Psoas muscle (tissue), 8 donors: ENCODE data around the gene MSI1. TPM values are rescaled to one million over a fixed set of nuclear protein-coding genes. Genes with fewer than 3 reads are reported as not detected.

ENCODE experiments used
- ATAC-seq, 4 donors: fragments of 200-7000 bp; cut with Tn5 transposase; one replicate each; pipeline ENCODE4 v1.9.1; 2020; ENCODE audit warnings: moderate library complexity in 3 of 4, mild to moderate bottlenecking in 2 of 4
- DNase-seq, 2 donors: peaks; one replicate each; pipeline ENCODE4 v3.0.0-alpha.2; 2020
- H3K27ac ChIP-seq: fragments of 200-600 bp; one replicate; pipeline ENCODE4 v1.8.0; 2022
- H3K27me3 ChIP-seq, 3 donors: fragments of 200-600 bp in 1 of 3; one replicate each; pipeline versions ENCODE4 v1.6.1 to v1.8.0; 2013 to 2022; ENCODE audit warnings: low read length in 2 of 3, mild to moderate bottlenecking in 2 of 3, moderate library complexity in 1 of 3; ENCODE audit not compliant: insufficient read depth in 3 of 3
- H3K36me3 ChIP-seq, 2 donors: fragments of 200-600 bp in 1 of 2; one replicate each; pipeline versions ENCODE4 v1.6.1 to v1.8.0; 2013 to 2022; ENCODE audit warnings: low read depth in 1 of 2, mild to moderate bottlenecking in 1 of 2, moderate library complexity in 1 of 2; ENCODE audit not compliant: insufficient read depth in 1 of 2
- H3K4me1 ChIP-seq: fragments of 200-600 bp; one replicate; pipeline ENCODE4 v1.8.0; 2022
- H3K4me3 ChIP-seq: fragments of 200-600 bp; one replicate; pipeline ENCODE4 v1.8.0; 2022; ENCODE audit warnings: mild to moderate bottlenecking
- H3K9me3 ChIP-seq: fragments of 200-600 bp; one replicate; pipeline ENCODE4 v1.8.0; 2022
- CTCF ChIP-seq: fragments of 200-600 bp; IDR thresholded peaks from one replicate; pipeline ENCODE4 v1.8.0; 2022; ENCODE audit warnings: antibody characterized with exemption
- WGBS, 3 donors: extraction: QIAGEN DNeasy Blood & Tissue Kit; methylation state at CpG; one replicate each; pipeline versions ENCODE4 v1.1.6 to v1.1.7; 2013; 5-methylcytosine and 5-hydroxymethylcytosine counted together
- intact Hi-C, 2 donors: fragments of 100-400 bp; cut with DNase I; formaldehyde crosslinking; loops; one replicate each; pipeline versions ENCODE4 v1.11.0 to v1.14.2; 2022
- polyA plus RNA-seq, 3 donors: library from polyadenylated mRNA; stranded (reverse); fragments of 200-250 nt; gene quantifications; one replicate each; pipeline ENCODE4 v1.2.3, GENCODE V29; 2013
- total RNA-seq, 4 donors: library from RNA; stranded (reverse); fragmentation: NEBNext Ultra II Directional in 2 of 4; extraction: Animal tissue kit (Norgen Biotek cat#: 25700) in 2 of 4; gene quantifications; one replicate each; pipeline versions ENCODE4 v1.2.1 to v1.2.4, GENCODE V29; 2021 to 2023
- donor health status: healthy with polysubstance abuse.
- donor health status: DM: no; HTN: no; CAD: no; lungs with moderate emphysema.
- donor health status: Bipolar disorder and iron deficiency.
- donor health status: healthy.
- donor health status: DM: yes; HTN: yes; CAD: no.
- donor health status: DM: no; HTN: no; CAD: no.
- donor health status: DM: no; HTN: no; CAD: no.
- donor health status: DM: yes; HTN: yes; CAD: no.

MSI1 gene
- total and polyA plus RNA-seq, 7 donors: 0.03 to 0.20 (median 0.05) TPM; not detected in 3

- H3K27me3 ChIP-seq: peaks cover 0 to 65% (median 20%) of the 10 kb centered on the region in 3 donors
- no peaks in the 10 kb centered on the region for H3K36me3 ChIP-seq
- ATAC-seq (no peak), DNase-seq (no peak)
- H3K4me1 ChIP-seq: no peaks in the 10 kb centered on the region
- intact Hi-C loops: no loop called here
- H3K9me3 ChIP-seq: no peaks in the 10 kb centered on the region
- H3K4me3 ChIP-seq: no peak overlapping the region
- H3K27ac ChIP-seq: no peak overlapping the region
- 41 to 50% (median 47%) methylated on average over 10 of the region's 10 CpGs for WGBS, 3 donors
- no peak for TF ChIP-seq CTCF
These were observed 1.6 kb downstream of the MSI1 start for GRCh38 chr12:120367233-120367923.

GRCh38 chr12:120366845-120367232 lies 2.1 kb downstream of the MSI1 start:
- WGBS, 3 donors: 57 to 80% (median 68%) methylated on average over 7 of the region's 7 CpGs
- Histone ChIP-seq H3K36me3 (no peaks in the 10 kb centered on the region), H3K4me1 (no peaks in the 10 kb centered on the region), H3K9me3 (no peaks in the 10 kb centered on the region), H3K27me3 (peaks cover 0 to 64% (median 21%) of the 10 kb centered on the region in 3 donors), H3K4me3 (no peak overlapping the region), H3K27ac (no peak overlapping the region)
- intact Hi-C loops: no loop called here
- DNase-seq (no peak), ATAC-seq (no peak)
- TF ChIP-seq CTCF: no peak

GRCh38 chr12:120366341-120366705 lies 2.6 kb downstream of the MSI1 start:
- Histone ChIP-seq H3K9me3 (no peaks in the 10 kb centered on the region), H3K36me3 (no peaks in the 10 kb centered on the region), H3K4me1 (no peaks in the 10 kb centered on the region), H3K4me3 (no peak overlapping the region), H3K27me3 (peaks cover 0 to 64% (median 25%) of the 10 kb centered on the region in 3 donors), H3K27ac (no peak overlapping the region)
- ATAC-seq: no peak
- 72 to 86% (median 83%) methylated on average over 7 of the region's 7 CpGs for WGBS, 3 donors
- intact Hi-C loops: no loop called here
- no peak for DNase-seq
- TF ChIP-seq CTCF: no peak

GRCh38 chr12:120365675-120366340 lies 3.2 kb downstream of the MSI1 start:
- Histone ChIP-seq H3K4me1 (no peaks in the 10 kb centered on the region), H3K27ac (no peak overlapping the region), H3K36me3 (no peaks in the 10 kb centered on the region), H3K27me3 (peaks cover 0 to 62% (median 25%) of the 10 kb centered on the region in 3 donors), H3K9me3 (no peaks in the 10 kb centered on the region), H3K4me3 (no peak overlapping the region)
- no peak for TF ChIP-seq CTCF
- ATAC-seq: no peak
- 63 to 81% (median 66%) methylated on average over 13 of the region's 13 CpGs for WGBS, 3 donors
- no peak for DNase-seq
- intact Hi-C loops: no loop called here
